ENCODE measurements around the gene ZNF491. TPM values are rescaled to one million over a fixed set of nuclear protein-coding genes. Genes with fewer than 3 reads are reported as not detected.

ZNF491 gene
- total RNA-seq, 4 donors from 2014 or later, result 0.75 to 3.1 (median 2.4) TPM; not detected in 1

DNA sequence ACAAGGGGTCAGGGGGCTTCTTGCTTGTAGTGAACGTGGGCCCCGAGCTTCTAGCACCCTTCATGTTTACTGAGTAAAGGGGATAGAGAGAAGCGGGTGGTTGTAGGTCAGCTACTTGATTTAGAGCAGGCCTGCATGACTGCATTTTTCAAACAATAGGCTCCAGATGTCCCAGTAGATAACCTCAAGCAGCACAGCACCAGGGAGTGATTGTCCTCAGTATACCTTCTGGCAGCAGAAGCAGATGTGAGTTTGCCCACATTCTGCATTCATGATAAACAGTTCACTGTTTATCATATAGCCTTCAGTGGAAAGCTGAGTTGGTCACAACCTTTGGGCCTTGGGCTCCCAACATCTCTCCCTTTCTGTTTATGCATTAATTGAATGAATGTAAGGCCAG is 55.0 kb downstream of the ZNF491 start:
- H3K36me3 ChIP-seq, result no peaks in the 10 kb centered on the region
- TF ChIP-seq, protein P1, sequence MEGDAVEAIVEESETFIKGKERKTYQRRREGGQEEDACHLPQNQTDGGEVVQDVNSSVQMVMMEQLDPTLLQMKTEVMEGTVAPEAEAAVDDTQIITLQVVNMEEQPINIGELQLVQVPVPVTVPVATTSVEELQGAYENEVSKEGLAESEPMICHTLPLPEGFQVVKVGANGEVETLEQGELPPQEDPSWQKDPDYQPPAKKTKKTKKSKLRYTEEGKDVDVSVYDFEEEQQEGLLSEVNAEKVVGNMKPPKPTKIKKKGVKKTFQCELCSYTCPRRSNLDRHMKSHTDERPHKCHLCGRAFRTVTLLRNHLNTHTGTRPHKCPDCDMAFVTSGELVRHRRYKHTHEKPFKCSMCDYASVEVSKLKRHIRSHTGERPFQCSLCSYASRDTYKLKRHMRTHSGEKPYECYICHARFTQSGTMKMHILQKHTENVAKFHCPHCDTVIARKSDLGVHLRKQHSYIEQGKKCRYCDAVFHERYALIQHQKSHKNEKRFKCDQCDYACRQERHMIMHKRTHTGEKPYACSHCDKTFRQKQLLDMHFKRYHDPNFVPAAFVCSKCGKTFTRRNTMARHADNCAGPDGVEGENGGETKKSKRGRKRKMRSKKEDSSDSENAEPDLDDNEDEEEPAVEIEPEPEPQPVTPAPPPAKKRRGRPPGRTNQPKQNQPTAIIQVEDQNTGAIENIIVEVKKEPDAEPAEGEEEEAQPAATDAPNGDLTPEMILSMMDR (IDR thresholded peaks at IDR 0.05), result no peak
- no peak for TF ChIP-seq POLR2AphosphoS5 (IDR thresholded peaks at IDR 0.05)
- TF ChIP-seq EP300 (IDR thresholded peaks at IDR 0.05; ENCODE audit: low read depth), result no peak
- no peak for TF ChIP-seq POLR2A (IDR thresholded peaks at IDR 0.05)
- no peak overlapping the region for H3K27ac ChIP-seq
- WGBS, 2 donors (ENCODE audit: low coverage in 1 of 2), result 98% methylated on average over 3 of the region's 3 CpGs; no CpG with 5 or more reads in 1 of the 2 donors
- no peak for DNase-seq
- in situ Hi-C loops (cut with MboI; ENCODE audit: low pct_ligation_motif_present in 1 of 4, low pct_unique_long_range_greater_than_20kb in 1 of 4, low sequenced_read_pairs in 3 of 4) (no loop called here), intact Hi-C loops (cut with DNase I; ENCODE audit: low total_unique reads) (no loop called here)
- no peak overlapping the region for H3K4me3 ChIP-seq
- H3K27me3 ChIP-seq, result no peaks in the 10 kb centered on the region
- H3K9me3 ChIP-seq, result no peaks in the 10 kb centered on the region
- peaks cover 2 to 26% (median 7%) of the 10 kb centered on the region in 4 donors for H3K4me1 ChIP-seq

DNA sequence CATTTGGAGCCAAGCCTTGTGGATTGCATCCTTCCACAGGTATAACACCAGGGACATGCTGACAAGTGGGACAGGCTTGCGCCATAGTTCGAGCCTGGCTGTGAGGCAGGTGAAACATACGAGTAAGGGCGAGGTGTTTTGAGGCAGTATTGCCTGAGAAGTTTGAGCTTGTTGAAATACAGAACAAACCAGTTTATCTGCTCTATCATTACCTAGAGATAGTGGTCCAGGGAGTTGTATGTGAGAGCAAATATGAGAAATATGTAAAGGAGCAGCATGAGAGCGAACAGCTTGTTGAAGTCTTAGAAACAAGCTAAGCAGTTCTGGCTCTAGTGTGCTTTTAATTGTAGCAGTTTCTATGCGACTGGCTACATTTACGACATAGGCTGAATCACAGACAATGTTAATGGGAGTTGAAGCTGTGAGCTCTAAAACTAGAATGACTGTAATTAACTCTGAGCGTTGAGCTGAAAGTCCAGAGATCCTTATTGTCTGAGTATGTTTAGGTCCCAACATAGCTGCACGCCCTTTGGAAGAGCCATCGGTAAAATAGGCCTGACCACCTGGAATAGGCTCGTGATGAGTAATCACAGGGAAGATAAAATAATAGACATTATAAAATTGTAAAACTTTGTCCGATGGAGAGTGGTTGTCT is 58.4 kb downstream of the ZNF491 start:
- DNase-seq, result peak; percentile 33
- H3K36me3 ChIP-seq, result no peaks in the 10 kb centered on the region
- intact Hi-C loops (cut with DNase I; ENCODE audit: low total_unique reads) (no loop called here), in situ Hi-C loops (cut with MboI; ENCODE audit: low pct_ligation_motif_present in 1 of 4, low pct_unique_long_range_greater_than_20kb in 1 of 4, low sequenced_read_pairs in 3 of 4) (no loop called here)
- H3K27ac ChIP-seq, result peak overlapping the region; percentile 48 to 72 (median 66)
- peaks cover 0 to 10% (median 4%) of the 10 kb centered on the region in 4 donors for H3K4me1 ChIP-seq
- TF ChIP-seq EP300 (IDR thresholded peaks at IDR 0.05; ENCODE audit: low read depth) (no peak), POLR2AphosphoS5 (IDR thresholded peaks at IDR 0.05) (peak in 1 of 3 donors; percentile 16), POLR2A (IDR thresholded peaks at IDR 0.05) (no peak)
- TF ChIP-seq, protein P1 (IDR thresholded peaks at IDR 0.05), result no peak
- 62 to 63% methylated on average over 7 to 12 of the region's 12 CpGs for WGBS, 2 donors (ENCODE audit: low coverage in 1 of 2)
- H3K9me3 ChIP-seq, result peaks cover 0 to 7% of the 10 kb centered on the region in 2 donors
- no peaks in the 10 kb centered on the region for H3K27me3 ChIP-seq
- H3K4me3 ChIP-seq, result no peak overlapping the region

Other genes starting within 250 kb of the ZNF491 start
- gene ELOF1, start 239.3 kb upstream of the ZNF491 start, total RNA-seq, result 10 to 100 TPM; 14.7 to 45.7 (median 37.2) TPM
- gene ACP5, start 220.9 kb upstream of the ZNF491 start, total RNA-seq, result 10 to 100 TPM; 10.5 to 60.2 (median 22.4) TPM
- gene ZNF627, start 201.0 kb upstream of the ZNF491 start, total RNA-seq, result 10 to 100 TPM in 1 of 4 donors, 1 to 10 TPM in 2, under 1 TPM in 1; 0.40 to 10.2 (median 7.0) TPM
- gene ZNF823, start 59.6 kb upstream of the ZNF491 start, total RNA-seq, result 10 to 100 TPM; 16.4 to 69.1 (median 20.1) TPM
- 10 to 100 TPM in 3 of 4 donors, 1 to 10 TPM in 1; 8.3 to 20.9 (median 14.8) TPM for gene ZNF441, start 31.5 kb upstream of the ZNF491 start, total RNA-seq
- gene ZNF440, start 15.8 kb downstream of the ZNF491 start, total RNA-seq, result 10 to 100 TPM; 44.1 to 51.3 (median 48.2) TPM
- 10 to 100 TPM; 14.6 to 20.3 (median 16.0) TPM for gene ZNF439, start 50.2 kb downstream of the ZNF491 start, total RNA-seq
- 10 to 100 TPM; 27.4 to 42.6 (median 29.9) TPM for gene ZNF69, start 89.3 kb downstream of the ZNF491 start, total RNA-seq
- gene ZNF700, start 126.6 kb downstream of the ZNF491 start, total RNA-seq, result 10 to 100 TPM; 25.8 to 38.3 (median 29.1) TPM
- 10 to 100 TPM in 2 of 4 donors, 1 to 10 TPM in 2; 7.1 to 15.1 (median 9.5) TPM for gene ZNF763, start 166.5 kb downstream of the ZNF491 start, total RNA-seq
- gene ZNF433, start 237.2 kb downstream of the ZNF491 start, total RNA-seq, result 10 to 100 TPM in 1 of 4 donors, 1 to 10 TPM in 3; 3.2 to 13.5 (median 4.7) TPM

Measured in transverse colon (tissue), 4 donors.